ENCODE results near the gene PRG2. TPM values are rescaled to one million over a fixed set of nuclear protein-coding genes. Genes with fewer than 3 reads are reported as not detected.

Gene PRG2
- total and polyA plus RNA-seq, 2 of the 4 experiments (the other 2 are of a cell fraction), result not detected

- H3K4ac ChIP-seq (ENCODE audit: low read depth, low read length), result no peak overlapping the region
- H3K23ac ChIP-seq (ENCODE audit: low read depth, low read length), result no peak overlapping the region
- H3K56ac ChIP-seq (ENCODE audit: extremely low read depth, insufficient read depth, low read length), result no peak overlapping the region
- WGBS, 2 experiments (ENCODE audit: extremely low coverage in 2 of 2, insufficient read length in 1 of 2), result no CpG with 5 or more reads among the region's 6 CpGs
- in situ Hi-C loops (cut with MboI; ENCODE audit: low sequenced_read_pairs), result loop anchor here (5.0 kb wide), 1 partner anchor 186 kb away; no protein-coding TSS in a partner anchor
- no peak overlapping the region for H4K91ac ChIP-seq (ENCODE audit: insufficient read depth, low read depth, low read length)
- H2AK9ac ChIP-seq (replicated peaks; ENCODE audit: low read depth, low read length, poor library complexity), result peak overlapping the region; percentile 79
- H3K4me1 ChIP-seq (ENCODE audit: control insufficient read depth, insufficient read depth, low read length), result peaks cover 1% of the 10 kb centered on the region
- peaks cover 2% of the 10 kb centered on the region; the same call in 1 of the 2 replicates for H3K9me1 ChIP-seq (ENCODE audit: insufficient read depth, low read length)
- H2AFZ ChIP-seq (replicated peaks; ENCODE audit: low read length, poor library complexity), result no peak overlapping the region
- H2BK5ac ChIP-seq (ENCODE audit: low read depth, low read length, poor library complexity, severe bottlenecking), result no peak overlapping the region
- no peak overlapping the region for H3K4me2 ChIP-seq (ENCODE audit: low read depth, low read length)
- no peak overlapping the region for H2BK15ac ChIP-seq (ENCODE audit: low read depth, low read length)
- ChIA-PET POLR2A (ENCODE audit: unreplicated experiment) (no interaction called here), CTCF (no interaction called here)
- no peak overlapping the region for H2AK5ac ChIP-seq (ENCODE audit: low read depth, low read length)
- H3K27ac ChIP-seq (ENCODE audit: insufficient read depth, low read length), result no peak overlapping the region
- H2BK20ac ChIP-seq (ENCODE audit: low read depth, low read length), result no peak overlapping the region
- H2BK120ac ChIP-seq (ENCODE audit: low read depth, low read length), result no peak overlapping the region
- H3K79me1 ChIP-seq (ENCODE audit: low read depth in 1 of 2, low read length in 2 of 2), result peaks cover 0 to 2% of the 10 kb centered on the region in 2 experiments; a peak in 1 of 4 replicates
- TF ChIP-seq ELK1 (IDR thresholded peaks at IDR 0.05; ENCODE audit: borderline replicate concordance, low read depth, low read length), result no peak
- TF ChIP-seq RCOR1 (IDR thresholded peaks at IDR 0.05; ENCODE audit: insufficient replicate concordance, low read length), result no peak
- no peak for TF ChIP-seq MAZ (IDR thresholded peaks at IDR 0.05; ENCODE audit: borderline replicate concordance, low read depth, low read length)
- no peak for TF ChIP-seq BHLHE40 (IDR thresholded peaks at IDR 0.05; ENCODE audit: low read depth, low read length)
- TF ChIP-seq CEBPB (IDR thresholded peaks at IDR 0.05; ENCODE audit: low read depth, low read length), result no peak
- TF ChIP-seq MXI1 (IDR thresholded peaks at IDR 0.05; ENCODE audit: borderline replicate concordance, low read depth, low read length), result no peak
- TF ChIP-seq MAFK (IDR thresholded peaks at IDR 0.05; ENCODE audit: low read depth, low read length), result no peak
- no peak for TF ChIP-seq CTCF (conservative IDR thresholded peaks at IDR 0.05; ENCODE audit: low read depth, low read length)
- no peak for TF ChIP-seq RAD21 (IDR thresholded peaks at IDR 0.05; ENCODE audit: low read length)
- no peak for TF ChIP-seq NFE2L2 (IDR thresholded peaks at IDR 0.05; ENCODE audit: low read depth, low read length)
- TF ChIP-seq SMC3 (IDR thresholded peaks at IDR 0.05; ENCODE audit: low read depth, low read length), result no peak
- TF ChIP-seq USF2 (IDR thresholded peaks at IDR 0.05; ENCODE audit: low read depth, low read length), result no peak
- no peak for TF ChIP-seq RFX5 (IDR thresholded peaks at IDR 0.05; ENCODE audit: low read depth, low read length)
- no peak overlapping the region for H3K9ac ChIP-seq (ENCODE audit: low read depth, low read length)
- no peaks in the 10 kb centered on the region for H3K36me3 ChIP-seq (ENCODE audit: control insufficient read depth, insufficient read depth, low read length)
- H3K18ac ChIP-seq (ENCODE audit: low read depth, low read length), result no peak overlapping the region
- H4K5ac ChIP-seq (ENCODE audit: low read depth, low read length), result no peak overlapping the region
- BruUV-seq (replicated peaks), result no TSS peak
- H3K27me3 ChIP-seq (ENCODE audit: control insufficient read depth, insufficient read depth, low read length), result peaks cover 31% of the 10 kb centered on the region
- no peak overlapping the region for H3K4me3 ChIP-seq (ENCODE audit: insufficient read depth, low read depth, low read length)
- no peaks in the 10 kb centered on the region for H3K9me3 ChIP-seq (ENCODE audit: control insufficient read depth, insufficient read depth, low read length)
- H4K8ac ChIP-seq (ENCODE audit: low read depth in 2 of 2, low read length in 2 of 2), result no peak overlapping the region
- no peak overlapping the region for H3K14ac ChIP-seq (replicated peaks; ENCODE audit: low read depth, low read length)
- intact Hi-C loops (cut with micrococcal nuclease), result loop anchor here (10.0 kb wide), 1 partner anchor 1183 kb away; no protein-coding TSS in a partner anchor
- ATAC-seq (ENCODE audit: low read depth), result no peak
- H4K20me1 ChIP-seq (ENCODE audit: insufficient read depth, low read length), result no peaks in the 10 kb centered on the region
- dilution Hi-C loops (cut with HindIII; ENCODE audit: low sequenced_read_pairs, unreplicated experiment), result no loop called here
- DNase-seq, result no peak
These were observed 49.1 kb downstream of the PRG2 start for GRCh38 chr11:57341250-57341808.
